ENCODE data around the gene RNF157.

Gene RNF157

DNA sequence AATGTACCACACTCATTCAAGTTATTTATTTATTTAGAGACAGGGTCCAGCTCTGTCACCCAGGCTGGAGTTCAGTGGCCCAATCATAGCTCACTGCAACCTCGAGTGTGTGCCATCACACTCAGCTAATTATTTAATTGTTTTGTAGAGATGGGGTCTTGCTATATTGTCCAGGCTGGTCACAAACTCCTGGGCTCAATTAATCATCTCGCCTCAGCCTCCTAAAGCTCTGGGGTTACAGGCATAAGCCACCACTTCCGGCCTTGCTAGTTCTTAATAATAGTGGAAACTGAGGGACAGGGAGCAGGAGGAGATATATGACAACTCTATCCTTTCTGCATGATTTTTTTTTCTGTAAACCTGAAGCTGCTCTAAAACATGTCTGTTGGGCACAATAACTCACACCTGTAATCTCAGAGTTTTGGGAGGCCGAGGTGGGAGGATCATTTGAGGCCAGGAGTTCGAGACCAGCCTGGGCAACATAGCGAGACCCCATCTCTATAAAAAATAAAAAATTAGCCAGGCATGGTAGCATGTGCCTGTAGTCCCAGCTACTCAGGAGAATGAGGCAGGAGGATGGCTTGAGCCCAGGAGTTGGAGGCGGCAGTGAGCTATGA is 125.0 kb downstream of the RNF157 start:
- no peak overlapping the region for H3K4me3 Mint-ChIP-seq
- ATAC-seq: no peak
- no peaks in the 10 kb centered on the region for H3K36me3 Mint-ChIP-seq
- peaks cover 6% of the 10 kb centered on the region for H3K9me3 Mint-ChIP-seq
- H3K4me1 Mint-ChIP-seq: no peaks in the 10 kb centered on the region
- no peaks in the 10 kb centered on the region for H3K27me3 Mint-ChIP-seq
- H3K27ac Mint-ChIP-seq: no peak overlapping the region

DNA sequence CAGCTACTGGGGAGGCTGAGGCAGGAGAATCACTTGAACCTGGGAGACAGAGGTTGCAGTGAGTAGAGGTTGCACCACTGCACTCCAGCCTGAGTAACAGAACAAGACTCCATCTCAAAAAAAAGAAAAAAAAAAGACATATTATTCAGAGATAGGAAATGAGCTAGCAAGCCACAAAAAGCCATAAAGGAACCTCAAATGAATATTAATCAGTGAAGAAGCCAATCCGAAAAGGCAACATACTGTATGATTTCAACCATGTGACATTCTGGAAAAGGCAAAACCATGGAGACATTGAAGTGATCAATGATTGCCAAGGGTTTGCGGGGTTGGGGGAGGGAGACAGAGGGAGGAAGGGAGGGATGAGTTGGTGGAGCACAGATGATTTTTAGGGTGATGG is 128.3 kb downstream of the RNF157 start:
- H3K4me1 Mint-ChIP-seq: no peaks in the 10 kb centered on the region
- H3K27ac Mint-ChIP-seq: no peak overlapping the region
- no peaks in the 10 kb centered on the region for H3K27me3 Mint-ChIP-seq
- H3K36me3 Mint-ChIP-seq: no peaks in the 10 kb centered on the region
- no peak overlapping the region for H3K4me3 Mint-ChIP-seq
- ATAC-seq: no peak
- H3K9me3 Mint-ChIP-seq: peaks cover 6% of the 10 kb centered on the region

DNA sequence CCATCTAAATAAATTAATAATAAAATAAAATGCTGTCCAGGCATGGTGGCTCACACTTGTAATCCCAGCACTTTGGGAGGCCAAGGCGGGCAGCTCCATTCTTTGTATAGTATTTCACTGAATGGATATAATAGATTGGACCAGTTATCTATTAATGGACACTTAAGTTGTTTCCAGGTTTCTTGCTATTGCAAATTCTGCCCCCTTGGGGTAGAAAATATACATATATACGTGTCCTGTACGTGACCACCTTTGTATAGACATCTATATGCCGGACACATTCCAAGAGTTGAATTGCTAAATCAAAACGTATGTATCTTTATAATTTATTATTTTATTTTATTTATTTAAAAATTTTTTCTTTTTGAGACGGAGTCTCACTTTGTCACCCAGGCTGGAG is 132.8 kb downstream of the RNF157 start:
- no peak for ATAC-seq
- H3K9me3 Mint-ChIP-seq: no peaks in the 10 kb centered on the region
- H3K27me3 Mint-ChIP-seq: no peaks in the 10 kb centered on the region
- H3K4me1 Mint-ChIP-seq: peaks cover 6% of the 10 kb centered on the region
- no peak overlapping the region for H3K27ac Mint-ChIP-seq
- no peak overlapping the region for H3K4me3 Mint-ChIP-seq
- H3K36me3 Mint-ChIP-seq: no peaks in the 10 kb centered on the region

DNA sequence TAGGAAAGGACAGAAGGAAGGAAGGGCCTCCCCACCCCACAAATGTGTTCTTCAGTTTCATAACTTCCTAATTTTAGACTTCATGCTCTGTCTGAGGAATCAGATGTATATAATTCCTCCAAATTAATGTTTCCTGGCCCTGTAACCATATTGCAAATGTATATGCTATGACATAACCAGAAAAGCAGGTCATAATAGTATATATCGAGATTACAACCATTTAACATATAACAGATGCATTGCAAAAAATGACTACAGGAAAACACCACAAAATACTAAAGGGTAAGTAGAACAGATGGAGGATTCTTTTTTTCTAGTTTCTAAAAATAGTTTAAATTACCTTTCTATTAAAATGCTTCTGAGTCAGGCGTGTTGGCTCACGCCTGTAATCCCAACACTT is 133.6 kb downstream of the RNF157 start:
- no peaks in the 10 kb centered on the region for H3K27me3 Mint-ChIP-seq
- H3K27ac Mint-ChIP-seq: no peak overlapping the region
- no peak for ATAC-seq
- no peak overlapping the region for H3K4me3 Mint-ChIP-seq
- H3K9me3 Mint-ChIP-seq: no peaks in the 10 kb centered on the region
- H3K4me1 Mint-ChIP-seq: peaks cover 7% of the 10 kb centered on the region
- H3K36me3 Mint-ChIP-seq: peaks cover 1% of the 10 kb centered on the region

DNA sequence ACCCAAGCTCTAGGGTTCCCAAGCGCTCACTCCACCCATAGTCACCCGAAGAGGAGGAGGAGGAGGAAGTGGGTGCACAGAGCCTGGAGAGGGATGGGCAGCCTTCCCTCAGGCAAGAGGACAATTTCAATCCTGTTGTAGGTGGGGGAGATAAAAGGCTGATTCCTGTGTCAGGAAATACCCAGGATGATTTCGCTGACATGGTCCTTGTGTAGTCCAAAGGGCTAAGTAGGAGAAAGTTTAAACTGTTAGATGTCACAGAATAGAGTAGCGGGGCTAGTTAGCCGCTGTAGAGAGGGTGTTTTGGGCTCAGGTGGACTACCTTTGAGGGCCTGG is 135.4 kb downstream of the RNF157 start:
- no peaks in the 10 kb centered on the region for H3K27me3 Mint-ChIP-seq
- ATAC-seq: no peak
- peak overlapping the region; percentile 62 for H3K4me3 Mint-ChIP-seq
- peaks cover 18% of the 10 kb centered on the region for H3K4me1 Mint-ChIP-seq
- H3K36me3 Mint-ChIP-seq: peaks cover 14% of the 10 kb centered on the region
- no peaks in the 10 kb centered on the region for H3K9me3 Mint-ChIP-seq
- H3K27ac Mint-ChIP-seq: peak overlapping the region; percentile 91

DNA sequence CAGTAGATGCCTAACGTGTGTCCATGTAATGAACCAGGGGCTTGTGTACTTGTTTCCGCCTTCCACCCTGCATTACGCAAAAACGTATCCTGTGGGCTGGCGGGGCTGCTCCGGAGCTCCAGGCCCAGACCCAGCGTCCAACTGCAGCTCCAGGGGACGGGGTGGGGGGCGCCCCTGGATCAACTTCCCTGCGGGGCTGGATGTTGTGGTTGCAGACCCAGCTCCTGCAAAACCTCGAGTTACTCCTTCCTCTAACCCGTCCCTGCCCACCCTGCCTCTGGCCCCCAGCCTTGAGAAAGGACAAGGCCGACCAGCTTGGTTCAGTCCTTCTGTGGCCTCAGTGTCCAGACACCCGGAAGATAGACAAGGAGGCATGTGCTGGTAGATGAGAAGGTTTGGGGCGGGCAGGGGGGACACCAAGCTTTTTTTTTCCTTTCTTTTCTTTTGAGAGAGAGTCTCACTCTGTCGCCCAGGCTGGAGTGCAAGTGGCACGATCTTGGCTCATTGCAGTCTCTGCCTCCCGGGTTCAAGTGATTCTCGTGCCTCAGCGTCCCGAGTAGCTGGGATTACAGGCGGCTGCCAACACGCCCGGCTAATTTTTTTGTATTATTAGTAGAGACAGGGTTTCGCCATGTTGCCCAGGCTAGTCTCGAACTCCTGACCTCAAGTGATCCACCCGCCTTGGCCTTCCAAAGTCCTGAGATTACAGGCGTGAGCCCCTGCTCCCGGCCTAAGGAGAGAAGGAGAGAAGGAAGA is 136.0 kb downstream of the RNF157 start:
- peaks cover 20% of the 10 kb centered on the region for H3K4me1 Mint-ChIP-seq
- H3K9me3 Mint-ChIP-seq: no peaks in the 10 kb centered on the region
- H3K4me3 Mint-ChIP-seq: peak overlapping the region; percentile 91
- peak overlapping the region; percentile 91 for H3K27ac Mint-ChIP-seq
- no peaks in the 10 kb centered on the region for H3K27me3 Mint-ChIP-seq
- no peak for ATAC-seq
- H3K36me3 Mint-ChIP-seq: peaks cover 19% of the 10 kb centered on the region

DNA sequence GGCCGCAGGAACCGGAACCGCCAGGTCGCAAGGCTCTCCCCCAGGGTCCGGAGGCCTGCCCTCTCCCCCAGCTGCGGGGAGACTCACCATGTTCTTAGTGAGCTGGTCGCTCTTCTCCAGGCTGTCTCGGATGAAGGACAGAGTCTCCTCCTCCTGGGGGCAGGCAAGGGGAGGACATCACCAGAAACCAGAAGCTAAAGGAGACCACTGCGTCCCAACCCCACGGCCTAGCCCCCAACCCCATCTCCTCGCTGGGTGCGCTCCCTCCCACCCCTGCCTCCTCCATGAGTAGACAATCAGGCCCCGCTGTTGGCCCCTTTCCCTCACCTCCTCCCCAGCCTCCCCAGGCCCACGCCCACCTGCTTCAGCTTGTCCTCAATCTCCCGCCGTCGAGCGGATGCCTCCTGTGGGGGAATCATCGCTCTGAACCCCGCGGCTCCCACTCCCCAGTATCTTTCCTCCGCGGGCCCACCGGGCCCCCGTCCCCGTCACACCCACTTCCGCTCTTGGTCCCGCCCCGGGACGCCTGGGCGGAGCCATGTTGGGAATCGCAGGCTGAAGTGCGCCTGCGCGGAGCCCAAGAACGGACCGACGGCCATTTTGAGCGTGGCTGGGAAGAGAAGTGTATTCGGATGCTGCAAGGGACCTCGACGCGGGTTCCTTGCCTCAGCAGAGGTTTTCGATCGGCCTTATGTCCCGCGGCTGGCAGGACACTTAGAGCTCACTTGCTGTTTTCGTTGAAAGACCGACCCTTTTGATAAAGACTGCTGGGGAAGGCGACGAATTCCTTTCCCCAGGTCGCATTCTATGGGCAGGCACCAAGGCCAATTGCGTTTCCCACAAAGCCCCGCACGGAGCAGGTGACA is 136.8 kb downstream of the RNF157 start, which contains the start of gene EXOC7:
TSS of gene EXOC7 (minus strand) at position 514 of the 866 bp plus-strand sequence. CDS start at position 419, 95 bp downstream.
- no peaks in the 10 kb centered on the region for H3K9me3 Mint-ChIP-seq
- peak within 1 kb of the TSS; percentile 91 for H3K4me3 Mint-ChIP-seq
- H3K27ac Mint-ChIP-seq: peak within 1 kb of the TSS; percentile 91
- peaks cover 20% of the 10 kb centered on the region for H3K4me1 Mint-ChIP-seq
- peaks cover 25% of the 10 kb centered on the region for H3K36me3 Mint-ChIP-seq
- ATAC-seq: peak; percentile 96
- H3K27me3 Mint-ChIP-seq: no peaks in the 10 kb centered on the region

DNA sequence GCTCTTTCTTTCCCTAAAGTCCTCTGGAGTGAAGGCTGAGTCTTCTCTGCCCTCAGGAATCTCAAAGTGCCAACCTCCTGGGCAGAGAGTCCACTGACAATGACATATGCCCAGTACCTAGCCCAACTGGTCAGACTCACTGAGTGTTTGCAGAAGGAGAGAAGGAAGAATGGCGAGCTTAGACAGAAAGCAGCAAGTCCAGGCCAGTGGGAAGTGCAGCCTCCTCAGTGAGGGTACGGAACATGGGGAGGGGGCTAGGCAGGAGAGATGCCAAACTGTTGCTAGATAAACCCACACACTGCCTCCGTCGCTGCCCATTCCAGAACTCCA is 137.4 kb downstream of the RNF157 start:
- Mint-ChIP-seq H3K4me3 (peak overlapping the region; percentile 91), H3K9me3 (no peaks in the 10 kb centered on the region), H3K27ac (peak overlapping the region; percentile 91), H3K36me3 (peaks cover 27% of the 10 kb centered on the region), H3K4me1 (peaks cover 20% of the 10 kb centered on the region), H3K27me3 (no peaks in the 10 kb centered on the region)
- ATAC-seq: no peak

DNA sequence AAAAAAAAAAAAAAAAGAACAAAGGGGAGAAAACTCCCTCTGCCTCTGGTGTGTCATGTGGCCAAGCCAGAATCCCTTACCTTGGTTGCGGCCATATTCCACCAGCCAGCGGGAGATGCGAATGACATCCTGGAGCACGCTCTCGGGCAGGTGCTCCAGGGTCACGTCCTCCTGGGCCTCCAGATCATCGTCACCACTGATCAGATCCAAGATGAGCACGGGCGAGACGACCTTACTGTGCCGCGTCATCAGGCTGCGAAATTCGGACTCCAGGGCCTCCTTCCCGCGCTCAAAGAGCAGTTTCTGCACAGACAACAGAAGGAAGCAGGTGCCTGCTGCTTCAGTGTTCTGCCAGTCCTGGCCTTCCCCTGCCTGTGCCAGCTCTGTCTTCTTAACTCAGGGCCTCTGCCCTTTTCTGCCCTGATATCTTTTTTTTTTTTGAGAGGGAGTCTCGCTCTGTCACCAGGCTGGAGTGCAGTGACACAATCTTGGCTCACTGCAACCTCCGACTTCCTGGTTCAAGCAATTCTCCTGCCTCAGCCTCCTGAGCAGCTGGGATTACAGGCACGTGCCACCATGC is 142.5 kb downstream of the RNF157 start:
- Mint-ChIP-seq H3K36me3 (peaks cover 60% of the 10 kb centered on the region), H3K4me1 (peaks cover 22% of the 10 kb centered on the region), H3K27ac (no peak overlapping the region), H3K27me3 (no peaks in the 10 kb centered on the region), H3K9me3 (no peaks in the 10 kb centered on the region), H3K4me3 (no peak overlapping the region)
- ATAC-seq: no peak

DNA sequence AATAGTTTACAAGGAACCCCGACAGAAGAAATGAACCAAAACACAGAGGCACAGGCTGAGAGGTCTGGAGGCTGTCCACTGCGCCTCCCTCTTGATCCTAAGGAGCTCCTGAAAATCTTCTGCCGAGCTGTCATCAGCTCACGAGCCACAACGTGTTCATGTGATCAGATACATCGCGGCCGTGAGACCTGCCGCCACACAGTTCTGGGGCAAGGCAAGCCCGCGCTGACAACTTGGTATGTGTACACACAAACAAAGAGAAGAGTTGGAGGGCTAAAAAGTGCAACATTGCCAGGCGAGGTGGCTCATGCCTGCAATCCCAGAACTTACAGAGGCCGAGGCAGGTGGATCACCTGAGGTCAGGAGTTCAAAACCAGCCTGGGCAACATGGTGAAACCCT is 144.3 kb downstream of the RNF157 start:
- H3K9me3 Mint-ChIP-seq: no peaks in the 10 kb centered on the region
- H3K4me3 Mint-ChIP-seq: no peak overlapping the region
- H3K36me3 Mint-ChIP-seq: peaks cover 67% of the 10 kb centered on the region
- no peak for ATAC-seq
- no peaks in the 10 kb centered on the region for H3K27me3 Mint-ChIP-seq
- H3K27ac Mint-ChIP-seq: no peak overlapping the region
- H3K4me1 Mint-ChIP-seq: peaks cover 11% of the 10 kb centered on the region

DNA sequence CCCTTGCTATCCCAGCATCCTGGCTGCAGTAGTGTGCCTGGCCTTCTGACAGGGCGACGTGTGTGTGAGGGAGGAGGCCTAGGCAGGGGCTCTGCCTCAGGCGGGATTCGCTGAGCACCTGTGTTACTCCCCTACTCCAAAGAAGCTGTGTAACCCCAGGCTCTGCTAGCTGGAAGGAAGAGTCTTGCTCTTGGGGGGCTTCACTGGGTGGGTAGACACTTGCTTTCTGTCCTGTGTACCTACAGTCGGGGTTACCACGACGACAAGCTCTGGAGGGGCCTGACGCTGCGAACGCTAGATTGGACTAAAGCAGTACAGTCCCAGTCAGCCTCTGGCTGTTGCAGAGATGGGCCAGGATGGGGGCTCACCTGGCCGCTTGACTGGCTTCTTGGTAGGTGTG is 146.2 kb downstream of the RNF157 start:
- Mint-ChIP-seq H3K9me3 (no peaks in the 10 kb centered on the region), H3K27me3 (no peaks in the 10 kb centered on the region), H3K36me3 (peaks cover 68% of the 10 kb centered on the region), H3K4me3 (no peak overlapping the region), H3K4me1 (peaks cover 4% of the 10 kb centered on the region), H3K27ac (no peak overlapping the region)
- no peak for ATAC-seq

DNA sequence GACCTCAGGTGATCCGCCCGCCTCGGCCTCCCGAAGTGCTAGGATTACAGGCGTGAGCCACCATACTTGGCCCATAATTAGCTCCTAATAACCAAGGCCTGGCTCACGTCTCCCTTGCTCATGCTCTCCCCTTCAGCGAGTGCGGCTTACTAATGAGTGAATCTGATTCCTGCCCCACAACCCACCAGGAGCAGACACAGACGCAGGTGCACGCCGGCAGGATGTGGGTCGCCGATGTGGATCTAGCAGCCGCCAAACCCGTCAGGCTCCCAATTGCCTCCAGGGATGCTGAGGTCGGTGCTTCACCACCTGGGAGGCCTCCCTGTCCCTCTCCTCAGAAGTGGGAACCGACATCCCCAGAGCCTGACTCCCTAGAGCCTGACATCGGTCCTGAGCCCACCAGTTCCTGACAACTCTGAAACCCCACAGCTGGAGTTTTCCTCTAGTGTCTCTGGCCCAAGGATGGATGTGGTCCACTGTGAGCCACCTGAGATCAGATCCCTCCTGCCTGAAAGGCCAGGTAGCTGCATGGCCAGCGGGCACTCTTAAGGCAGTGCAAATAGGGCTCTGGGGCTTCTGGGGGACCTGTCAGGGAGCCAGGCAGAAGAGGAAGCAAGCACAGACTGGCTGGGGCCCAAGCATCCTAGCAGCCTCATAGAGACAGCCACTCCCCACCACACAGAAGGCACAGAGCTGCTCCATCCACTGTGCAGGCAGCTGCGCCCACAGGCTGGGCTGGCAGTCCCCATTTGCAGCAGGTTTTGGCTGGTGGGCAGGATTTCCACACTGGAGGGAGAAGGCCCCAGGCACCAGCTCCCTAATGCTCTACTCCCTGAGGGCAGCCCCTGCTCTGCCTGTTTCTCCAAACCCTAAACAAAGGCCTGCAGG is 147.5 kb downstream of the RNF157 start:
- H3K4me1 Mint-ChIP-seq: peaks cover 4% of the 10 kb centered on the region
- no peaks in the 10 kb centered on the region for H3K9me3 Mint-ChIP-seq
- peaks cover 72% of the 10 kb centered on the region for H3K36me3 Mint-ChIP-seq
- no peaks in the 10 kb centered on the region for H3K27me3 Mint-ChIP-seq
- no peak overlapping the region for H3K27ac Mint-ChIP-seq
- H3K4me3 Mint-ChIP-seq: no peak overlapping the region
- no peak for ATAC-seq
